Right atrium auricular region (tissue), 2 donors: ENCODE measurements around the gene ITGAD. TPM values are rescaled to one million over a fixed set of nuclear protein-coding genes. Genes with fewer than 3 reads are reported as not detected.

Experiments used
- DNase-seq: peaks from one replicate; pipeline ENCODE4 v3.0.0-alpha.2; 2019; ENCODE audit warnings: low spot score
- H3K27ac ChIP-seq, 2 donors: fragments of 200-600 bp; sonication (generic); 1 replicate in 1 of 2; 2 replicates in 1 of 2; pipeline ENCODE4 v1.5.1; 2016 to 2019
- H3K27me3 ChIP-seq, 2 donors: fragments of 200-600 bp; sonication (generic); one replicate each; pipeline versions ENCODE4 v1.5.1 to v1.6.0; 2017 to 2019
- H3K36me3 ChIP-seq: fragments of 200-600 bp; sonication (generic); one replicate; pipeline ENCODE4 v1.5.1; 2016
- H3K4me1 ChIP-seq, 2 donors: fragments of 200-600 bp; sonication (generic); one replicate each; pipeline versions ENCODE4 v1.5.1 to v1.6.0; 2017 to 2019
- H3K4me3 ChIP-seq, 2 donors: fragments of 200-600 bp; sonication (generic); 1 replicate in 1 of 2; 2 replicates in 1 of 2; pipeline ENCODE4 v1.5.1; 2017 to 2019; ENCODE audit warnings: mild to moderate bottlenecking in 1 of 2, moderate library complexity in 1 of 2
- H3K9me3 ChIP-seq, 2 donors: fragments of 200-600 bp; sonication (generic); one replicate each; pipeline ENCODE4 v1.5.1; 2019
- total RNA-seq, 2 donors: library from RNA; depleted of rRNA; stranded (reverse); fragments of >200 nt; gene quantifications; one replicate each; pipeline ENCODE4 v1.1.0, GENCODE V29; 2016
- TF ChIP-seq, protein P1 (sequence below), 2 donors: fragments of 200-600 bp; sonication (generic); IDR thresholded peaks; one replicate each; pipeline ENCODE4 v1.5.1; 2019; ENCODE audit warnings: antibody characterized with exemption in 2 of 2

The ITGAD gene
- total RNA-seq, 2 donors from 2014 or later = not detected

DNA sequence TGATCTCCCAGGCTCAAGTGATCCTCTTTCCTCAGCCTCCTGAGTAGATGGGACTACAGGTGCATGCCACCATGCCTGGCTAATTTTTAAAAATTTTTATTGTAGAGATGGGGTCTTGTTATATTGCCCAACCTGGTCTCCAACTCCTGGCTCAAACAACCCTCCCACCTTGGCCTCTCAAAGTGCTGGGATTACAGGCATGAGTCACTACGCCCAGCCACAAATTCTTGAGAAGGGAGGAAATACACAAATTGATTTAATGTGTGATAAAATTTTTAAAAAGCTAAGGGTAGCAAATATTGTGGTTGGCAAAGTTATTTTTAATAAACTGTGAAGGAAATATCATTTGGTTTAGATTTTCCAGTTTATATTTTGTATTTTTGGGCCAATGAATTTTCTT, 9.6 kb downstream of the ITGAD start:
- TF ChIP-seq, protein P1, sequence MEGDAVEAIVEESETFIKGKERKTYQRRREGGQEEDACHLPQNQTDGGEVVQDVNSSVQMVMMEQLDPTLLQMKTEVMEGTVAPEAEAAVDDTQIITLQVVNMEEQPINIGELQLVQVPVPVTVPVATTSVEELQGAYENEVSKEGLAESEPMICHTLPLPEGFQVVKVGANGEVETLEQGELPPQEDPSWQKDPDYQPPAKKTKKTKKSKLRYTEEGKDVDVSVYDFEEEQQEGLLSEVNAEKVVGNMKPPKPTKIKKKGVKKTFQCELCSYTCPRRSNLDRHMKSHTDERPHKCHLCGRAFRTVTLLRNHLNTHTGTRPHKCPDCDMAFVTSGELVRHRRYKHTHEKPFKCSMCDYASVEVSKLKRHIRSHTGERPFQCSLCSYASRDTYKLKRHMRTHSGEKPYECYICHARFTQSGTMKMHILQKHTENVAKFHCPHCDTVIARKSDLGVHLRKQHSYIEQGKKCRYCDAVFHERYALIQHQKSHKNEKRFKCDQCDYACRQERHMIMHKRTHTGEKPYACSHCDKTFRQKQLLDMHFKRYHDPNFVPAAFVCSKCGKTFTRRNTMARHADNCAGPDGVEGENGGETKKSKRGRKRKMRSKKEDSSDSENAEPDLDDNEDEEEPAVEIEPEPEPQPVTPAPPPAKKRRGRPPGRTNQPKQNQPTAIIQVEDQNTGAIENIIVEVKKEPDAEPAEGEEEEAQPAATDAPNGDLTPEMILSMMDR (IDR thresholded peaks at IDR 0.05) = no peak
- no peak for DNase-seq
- Histone ChIP-seq H3K4me1 (no peaks in the 10 kb centered on the region), H3K36me3 (no peaks in the 10 kb centered on the region), H3K4me3 (no peak overlapping the region), H3K27me3 (no peaks in the 10 kb centered on the region), H3K27ac (no peak overlapping the region), H3K9me3 (no peaks in the 10 kb centered on the region)

- peak overlapping the region in 1 of 2 donors; percentile 17 for H3K4me3 ChIP-seq
- no peaks in the 10 kb centered on the region for H3K9me3 ChIP-seq
- H3K27me3 ChIP-seq = no peaks in the 10 kb centered on the region
- DNase-seq = no peak
- no peaks in the 10 kb centered on the region for H3K4me1 ChIP-seq
- H3K27ac ChIP-seq = no peak overlapping the region
- H3K36me3 ChIP-seq = no peaks in the 10 kb centered on the region
- TF ChIP-seq, protein P1 (IDR thresholded peaks at IDR 0.05) = no peak
These were observed 10.6 kb downstream of the ITGAD start for GRCh38 chr16:31403590-31404352.

- no peaks in the 10 kb centered on the region for H3K27me3 ChIP-seq
- H3K36me3 ChIP-seq = no peaks in the 10 kb centered on the region
- H3K27ac ChIP-seq = no peak overlapping the region
- H3K4me1 ChIP-seq = no peaks in the 10 kb centered on the region
- peak overlapping the region in 1 of 2 donors; percentile 17 for H3K4me3 ChIP-seq
- TF ChIP-seq, protein P1 (IDR thresholded peaks at IDR 0.05) = no peak
- DNase-seq = no peak
- no peaks in the 10 kb centered on the region for H3K9me3 ChIP-seq
These were observed 11.4 kb downstream of the ITGAD start for GRCh38 chr16:31404353-31405064.

- H3K27me3 ChIP-seq = no peaks in the 10 kb centered on the region
- no peak for DNase-seq
- H3K4me3 ChIP-seq = no peak overlapping the region
- H3K27ac ChIP-seq = no peak overlapping the region
- H3K36me3 ChIP-seq = no peaks in the 10 kb centered on the region
- no peaks in the 10 kb centered on the region for H3K9me3 ChIP-seq
- TF ChIP-seq, protein P1 (IDR thresholded peaks at IDR 0.05) = no peak
- no peaks in the 10 kb centered on the region for H3K4me1 ChIP-seq
These were observed 14.3 kb downstream of the ITGAD start for GRCh38 chr16:31407406-31407805.

DNA sequence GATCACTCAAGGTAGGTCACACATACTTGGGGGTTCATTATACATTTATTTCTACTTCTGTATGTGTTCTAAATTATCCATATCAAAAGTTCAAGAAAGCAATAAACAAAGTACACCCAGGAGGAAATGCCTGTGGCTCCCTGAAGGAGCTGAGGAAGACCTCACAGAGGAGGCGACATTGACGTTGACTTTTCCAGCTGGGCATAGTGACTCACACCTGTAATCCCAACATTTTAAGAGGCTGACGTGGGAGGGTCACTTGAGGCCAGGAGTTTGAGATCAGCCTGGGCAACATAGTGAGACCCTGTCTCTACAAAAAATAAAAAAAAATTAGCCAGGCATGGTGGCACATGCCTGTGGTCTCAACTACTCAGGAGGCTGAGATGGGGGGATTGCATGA, 16.3 kb downstream of the ITGAD start:
- Histone ChIP-seq H3K9me3 (no peaks in the 10 kb centered on the region), H3K4me1 (no peaks in the 10 kb centered on the region), H3K27ac (no peak overlapping the region), H3K27me3 (no peaks in the 10 kb centered on the region), H3K36me3 (no peaks in the 10 kb centered on the region), H3K4me3 (no peak overlapping the region)
- no peak for DNase-seq
- TF ChIP-seq, protein P1 (IDR thresholded peaks at IDR 0.05) = no peak
